ENCODE results near the gene BIRC6.
"Not testable (repeated sequence)": the region's sequence is repeated elsewhere in the genome, so short reads cannot be mapped to it uniquely, and the experiment has no call there.

The BIRC6 gene

GRCh38 chr2:32516567-32516966 lies 159.7 kb downstream of the BIRC6 start:
- no peak for DNase-seq

DNA sequence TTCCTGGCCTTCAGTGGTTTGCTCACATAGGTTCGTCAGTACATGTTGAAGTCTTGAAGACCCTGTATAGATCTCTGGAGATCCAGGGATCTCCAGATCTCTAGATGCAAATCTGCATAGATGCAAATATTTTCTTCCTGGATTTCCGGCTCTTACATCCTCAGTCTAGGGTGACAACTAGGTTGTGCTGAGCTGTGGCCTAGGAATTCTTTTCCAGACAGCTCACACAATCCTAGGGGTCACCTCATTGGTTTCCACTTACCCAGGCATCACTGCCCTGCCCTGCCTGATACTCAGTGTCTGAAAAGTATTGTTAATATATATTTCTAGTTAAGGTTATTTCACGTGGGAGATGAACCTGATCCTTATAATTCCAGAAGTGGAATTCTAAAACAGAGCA lies 165.9 kb downstream of the BIRC6 start:
- DNase-seq: no peak

- no peak for DNase-seq
Measured at GRCh38 chr2:32523686-32524085, 166.9 kb downstream of the BIRC6 start.

DNA sequence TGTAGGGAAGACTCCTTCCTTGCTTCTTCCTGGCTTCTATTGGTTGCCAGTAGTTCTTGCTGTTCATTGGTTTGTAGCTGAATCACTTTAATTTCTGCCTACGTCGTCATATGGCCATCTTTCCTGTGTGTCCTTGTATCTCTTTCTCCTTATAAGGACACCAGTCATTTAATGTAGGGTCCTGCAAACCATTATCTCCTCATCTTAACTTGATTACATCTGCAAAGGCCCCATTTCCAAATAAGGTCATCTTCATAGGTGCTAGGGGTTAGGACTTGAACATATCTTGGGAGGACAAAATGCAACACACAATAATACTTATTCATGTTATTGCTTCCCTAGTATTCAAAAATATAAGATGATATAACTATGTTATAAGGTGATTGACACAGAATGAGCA lies 175.5 kb downstream of the BIRC6 start:
- DNase-seq: no peak

GRCh38 chr2:32532961-32533360 lies 176.1 kb downstream of the BIRC6 start:
- DNase-seq: no peak

- DNase-seq: no peak
Measured at GRCh38 chr2:32534831-32535230, 178.0 kb downstream of the BIRC6 start.

- no peak for DNase-seq
Measured at GRCh38 chr2:32538735-32539134, 181.9 kb downstream of the BIRC6 start.

GRCh38 chr2:32552483-32552882 lies 195.7 kb downstream of the BIRC6 start:
- DNase-seq: not testable (repeated sequence)

GRCh38 chr2:32553829-32554432 lies 197.1 kb downstream of the BIRC6 start:
- DNase-seq: peak; percentile 36

DNA sequence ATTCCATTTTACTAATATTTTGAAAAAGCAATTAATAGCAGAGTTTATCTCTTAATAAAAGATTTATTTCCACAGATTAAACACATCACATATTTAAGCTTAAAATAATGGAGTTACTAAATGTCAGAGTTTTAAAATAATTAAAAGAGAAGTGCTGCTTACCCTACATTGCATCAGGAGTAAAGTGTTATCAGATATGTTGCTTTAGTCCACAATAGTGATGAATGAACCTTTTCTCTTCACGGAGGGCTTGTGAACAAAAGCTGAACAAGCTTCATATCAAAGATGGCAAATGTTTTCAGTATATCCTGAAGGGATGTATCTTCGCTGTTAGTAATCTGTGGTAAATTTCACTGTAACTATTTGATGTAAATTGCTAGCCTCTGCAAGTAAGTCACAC lies 201.7 kb downstream of the BIRC6 start:
- DNase-seq: no peak

DNA sequence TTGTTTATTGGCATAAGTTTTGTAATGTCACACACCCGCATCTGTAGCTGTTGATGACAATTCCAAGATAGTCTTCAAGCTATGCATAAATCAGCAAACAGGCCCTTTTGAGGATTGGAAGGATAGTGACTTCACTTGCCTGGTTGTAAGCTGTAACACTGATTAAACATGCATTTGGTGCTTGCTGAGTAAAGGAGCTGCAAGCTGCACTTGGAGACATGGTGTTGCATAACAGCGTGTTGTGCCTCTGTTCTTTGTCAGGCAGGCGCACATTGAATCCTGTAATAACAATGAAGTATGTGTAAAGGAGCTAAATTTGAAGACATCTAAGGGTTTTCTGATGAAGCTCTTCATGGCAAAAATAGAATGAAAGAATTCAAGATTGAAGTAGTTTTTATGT lies 202.3 kb downstream of the BIRC6 start:
- no peak for DNase-seq

DNA sequence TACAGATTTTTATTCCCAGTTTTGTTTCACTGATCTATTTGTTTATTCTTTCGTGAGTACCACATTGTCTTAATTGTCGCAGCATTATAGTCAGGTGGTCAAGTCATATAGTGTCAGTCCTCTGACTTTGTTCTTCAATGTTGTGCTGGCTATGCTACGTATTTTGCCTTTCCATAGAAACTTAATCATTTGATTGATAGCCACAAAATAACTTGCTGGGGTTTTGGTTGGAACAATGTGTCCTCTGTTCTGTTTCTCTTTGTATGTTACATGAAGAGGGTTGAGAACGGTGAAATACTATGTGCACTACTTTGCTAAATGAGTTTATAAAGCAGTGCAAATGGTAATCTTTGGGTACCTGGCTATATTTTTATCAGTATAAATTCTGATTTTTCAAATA lies 206.1 kb downstream of the BIRC6 start:
- DNase-seq: no peak

DNA sequence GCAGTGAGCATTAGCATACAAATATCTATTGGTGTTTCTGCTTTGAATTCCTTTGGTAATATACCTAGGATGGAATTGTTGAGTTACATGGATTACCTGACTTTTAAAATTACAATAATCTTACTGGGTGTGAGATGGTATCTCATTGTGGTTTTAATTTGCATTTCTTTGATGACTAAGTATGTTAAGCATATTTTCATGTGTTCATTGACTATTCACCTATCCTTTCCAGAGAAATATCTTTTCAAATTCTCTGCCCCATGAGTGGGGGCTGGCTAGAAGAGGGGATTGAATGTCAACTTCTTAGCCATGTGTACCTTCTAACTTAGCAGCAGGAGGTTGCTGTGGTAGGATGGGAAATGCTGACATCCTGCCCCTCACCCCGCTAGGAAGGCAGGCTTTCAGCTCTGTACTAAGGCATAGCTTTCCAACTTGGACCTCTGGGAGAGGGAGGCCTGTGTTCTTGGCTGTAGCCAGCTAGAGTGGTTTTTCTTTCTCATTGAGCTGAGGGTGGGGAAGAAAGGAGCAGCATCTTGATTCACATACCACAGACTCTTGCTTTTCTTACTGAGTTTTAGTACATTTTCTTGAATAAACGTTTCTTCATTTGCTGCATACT lies 207.7 kb downstream of the BIRC6 start:
- no peak for DNase-seq

GRCh38 chr2:32565902-32566301 lies 209.1 kb downstream of the BIRC6 start:
- no peak for DNase-seq

DNA sequence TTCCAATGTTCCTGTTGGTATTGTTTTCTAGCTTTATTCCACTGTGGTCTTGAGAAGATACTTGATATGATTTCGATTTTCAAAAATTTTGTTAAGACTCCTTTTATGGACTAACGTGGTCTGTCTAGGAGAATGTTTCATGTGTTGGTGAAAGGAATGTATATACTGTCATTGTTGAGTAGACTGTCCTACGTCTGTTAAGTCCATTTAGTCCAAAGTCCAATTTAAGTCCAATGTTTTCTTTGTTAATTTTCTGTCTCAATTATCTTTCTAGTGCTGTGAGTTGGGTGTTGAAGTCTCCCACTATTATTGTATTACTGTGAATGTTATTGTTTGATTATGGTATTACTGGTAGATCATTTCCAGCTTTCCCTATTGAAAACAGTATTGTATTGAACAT lies 215.2 kb downstream of the BIRC6 start:
- DNase-seq: no peak

- DNase-seq: peak; percentile 41
Measured at GRCh38 chr2:32572737-32573136, 215.9 kb downstream of the BIRC6 start.

DNA sequence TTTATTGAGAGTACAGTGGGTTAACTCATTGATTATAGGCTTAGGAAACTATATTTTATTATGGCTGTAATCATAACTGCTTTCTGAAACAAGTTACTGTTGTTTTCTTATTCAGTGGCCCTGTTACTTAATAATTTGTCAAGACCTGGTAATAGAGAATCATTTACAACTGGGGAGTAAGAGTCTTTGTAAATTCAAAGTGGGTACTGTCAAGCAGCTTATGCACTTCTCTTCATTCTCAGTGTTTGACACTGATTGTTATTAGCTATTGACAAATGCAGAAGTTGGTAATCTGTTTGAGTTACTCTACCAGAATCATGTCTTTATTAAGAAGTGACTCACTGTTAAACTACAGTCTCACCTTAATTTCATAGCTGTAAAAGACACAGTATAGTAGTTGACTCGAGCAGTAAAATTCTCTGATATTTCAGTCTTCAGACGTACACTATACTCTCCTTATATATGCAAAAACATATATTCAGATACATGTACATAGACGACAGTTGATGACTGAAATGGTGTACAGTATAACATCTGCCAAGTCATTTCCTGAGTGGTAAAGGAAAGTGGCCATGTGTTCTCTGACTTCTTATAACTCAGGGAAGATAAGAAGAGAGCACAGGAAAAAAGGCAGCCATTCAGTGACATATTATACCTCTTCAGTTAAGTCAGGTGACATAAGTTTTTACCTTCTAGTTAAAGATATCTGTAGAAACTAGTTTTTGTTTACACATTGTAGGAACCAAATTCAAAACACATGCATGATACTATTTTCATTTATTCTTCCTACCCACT lies 235.0 kb downstream of the BIRC6 start:
- peak; percentile 82 for DNase-seq

DNA sequence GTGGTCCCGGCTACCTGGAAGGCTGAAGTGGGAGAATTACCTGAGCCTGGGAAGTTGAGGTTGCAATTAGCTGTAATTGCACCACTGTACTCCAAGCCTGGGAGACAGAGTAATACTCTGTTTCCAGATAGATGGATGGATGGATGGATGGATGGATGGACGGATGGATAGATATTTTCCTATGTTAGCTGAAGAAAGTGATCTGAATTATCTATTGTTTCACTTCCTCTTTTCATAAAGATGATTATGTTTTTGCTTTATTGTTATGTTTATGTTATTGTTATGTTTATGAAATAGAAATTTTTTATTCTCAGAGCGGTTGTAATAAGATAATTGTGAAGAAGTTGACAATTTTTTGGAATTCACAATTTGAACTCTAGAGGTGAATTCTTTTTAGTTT lies 237.8 kb downstream of the BIRC6 start:
- DNase-seq: no peak

- no peak for DNase-seq
Measured at GRCh38 chr2:32611366-32611765, 254.5 kb downstream of the BIRC6 start.

GRCh38 chr2:32611771-32612170 lies 254.9 kb downstream of the BIRC6 start:
- no peak for DNase-seq

DNA sequence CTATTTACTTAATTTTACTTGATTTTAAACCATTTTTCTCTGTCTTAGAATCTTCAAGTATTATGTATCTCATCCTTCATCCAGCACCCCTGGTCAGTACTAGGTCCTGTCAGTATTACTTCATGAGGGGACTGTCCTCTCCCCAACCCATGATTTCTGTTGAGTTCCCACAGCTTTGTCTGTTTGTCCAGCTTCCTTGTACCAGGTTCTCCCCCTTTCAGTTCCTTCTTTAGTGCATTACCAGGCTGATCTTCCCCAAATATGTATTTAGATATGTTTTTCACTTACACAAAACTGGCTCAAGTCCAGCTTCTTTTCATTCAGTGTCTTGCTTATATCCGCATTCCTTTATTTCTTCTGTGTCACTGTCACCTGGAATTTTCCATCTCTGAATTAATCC lies 257.3 kb downstream of the BIRC6 start:
- no peak for DNase-seq

- DNase-seq: no peak
Measured at GRCh38 chr2:32617599-32618189, 260.9 kb downstream of the BIRC6 start.

- no peak for DNase-seq
Measured at GRCh38 chr2:32622570-32623310, 265.9 kb downstream of the BIRC6 start.

All from activated CD4-positive, alpha-beta T cell treated with anti-CD3 and anti-CD28 coated beads, Interleukin-10, Interleukin-2, amounts not matched to agents 100 ng/mL and 50 ng/mL, durations not matched to agents 16 hours and 8 hours (primary cell).